SK-MEL-5 (cell line): ENCODE measurements around the gene SPP1. TPM values are rescaled to one million over a fixed set of nuclear protein-coding genes. Genes with fewer than 3 reads are reported as not detected.

Experiments used
- DNase-seq: peaks from one replicate; pipeline ENCODE4 v3.0.0-alpha.2; 2016; ENCODE audit warnings: low read depth, low spot score
- in situ Hi-C: cut with HindIII; loops from 2 replicates; pipeline ENCODE4 v1.10.0; 2016; ENCODE audit warnings: low sequenced_read_pairs, high pct_unique_total_duplicates, low pct_unique_long_range_greater_than_20kb
- total RNA-seq: library from RNA; depleted of rRNA; stranded (reverse); fragments of >200 nt; shearing (Covaris generic); gene quantifications from 2 replicates; pipeline ENCODE4 v1.2.3, GENCODE V29; 2014

Gene SPP1
- total RNA-seq, 1 experiment from 2014 or later, result 1,422 TPM

DNA sequence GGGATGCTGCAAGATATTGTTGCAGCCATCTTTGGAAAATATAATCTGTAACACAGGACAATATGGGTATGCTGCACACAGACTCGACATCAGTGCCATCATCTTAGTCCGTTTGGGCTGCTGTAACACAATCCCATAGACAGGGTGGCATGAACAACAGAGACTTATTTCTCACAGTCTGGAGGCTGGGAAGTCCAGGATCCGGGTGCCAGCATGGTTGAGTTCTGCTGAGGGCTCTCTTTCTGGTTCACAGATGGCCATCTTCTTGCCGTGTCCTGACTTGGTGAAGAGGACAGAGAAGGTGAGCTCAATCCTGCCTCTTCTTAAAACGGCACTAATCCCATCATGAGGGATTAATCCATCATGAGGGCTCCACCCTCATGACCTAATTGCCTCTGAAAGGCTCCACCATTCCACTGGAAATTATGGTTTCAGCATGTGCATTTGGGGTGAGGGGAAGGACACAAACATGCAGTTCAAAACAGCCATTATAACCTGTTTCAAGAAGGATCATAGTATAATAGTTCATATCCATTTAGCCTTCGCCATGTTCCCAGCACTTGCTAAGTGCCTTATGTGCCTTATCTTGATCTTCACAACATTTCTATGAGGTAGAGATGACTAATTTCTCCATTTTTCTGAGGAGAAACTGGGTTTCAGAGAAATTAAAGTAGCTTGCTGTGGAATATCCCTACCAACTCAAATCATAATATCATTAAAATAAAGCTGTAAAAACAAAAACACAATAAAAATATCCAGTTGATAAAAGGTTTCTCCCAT is 27.9 kb upstream of the SPP1 start:
- DNase-seq, result no peak
- in situ Hi-C loops, result no loop called here

DNA sequence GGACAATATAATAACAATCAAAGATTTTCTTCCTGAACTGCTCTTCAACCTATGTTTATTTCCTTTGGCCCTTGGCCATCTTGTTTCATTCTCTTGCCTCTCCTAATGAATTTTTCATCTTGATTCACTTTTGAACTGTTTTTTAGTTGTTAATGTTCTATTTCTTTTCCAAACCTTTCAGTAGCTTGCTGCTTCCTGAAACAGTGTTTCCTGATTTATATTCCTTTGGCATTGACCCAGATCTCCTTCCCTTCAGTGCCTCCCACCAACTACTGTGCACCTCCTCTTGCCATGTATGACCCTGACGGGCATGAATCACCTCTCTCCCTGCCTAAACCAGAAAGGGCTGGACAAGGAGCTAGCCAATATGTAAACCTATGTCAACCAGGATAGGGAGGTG is 25.6 kb upstream of the SPP1 start:
- in situ Hi-C loops, result loop anchor here (25.0 kb wide), 1 partner anchor 88 kb away; no protein-coding TSS in a partner anchor
- no peak for DNase-seq

DNA sequence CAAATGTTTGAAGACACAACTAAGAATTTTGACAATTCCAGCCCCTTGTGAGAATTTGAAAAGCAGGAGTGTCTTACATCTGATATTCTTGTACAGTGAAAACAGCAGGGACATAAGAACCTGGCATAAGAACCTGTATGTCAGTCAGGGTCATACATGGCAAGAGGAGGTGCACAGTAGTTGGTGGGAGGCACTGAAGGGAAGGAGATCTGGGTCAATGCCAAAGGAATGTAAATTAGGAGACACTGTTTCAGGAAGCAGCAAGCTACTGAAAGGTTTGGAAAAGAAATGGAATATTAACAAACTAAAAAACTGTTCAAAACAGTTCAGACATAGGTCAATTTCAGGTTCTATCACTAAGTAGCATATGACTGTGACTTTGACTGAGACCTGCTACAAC is 25.0 kb upstream of the SPP1 start:
- in situ Hi-C loops, result loop anchor here (25.0 kb wide), 1 partner anchor 88 kb away; no protein-coding TSS in a partner anchor
- DNase-seq, result no peak

DNA sequence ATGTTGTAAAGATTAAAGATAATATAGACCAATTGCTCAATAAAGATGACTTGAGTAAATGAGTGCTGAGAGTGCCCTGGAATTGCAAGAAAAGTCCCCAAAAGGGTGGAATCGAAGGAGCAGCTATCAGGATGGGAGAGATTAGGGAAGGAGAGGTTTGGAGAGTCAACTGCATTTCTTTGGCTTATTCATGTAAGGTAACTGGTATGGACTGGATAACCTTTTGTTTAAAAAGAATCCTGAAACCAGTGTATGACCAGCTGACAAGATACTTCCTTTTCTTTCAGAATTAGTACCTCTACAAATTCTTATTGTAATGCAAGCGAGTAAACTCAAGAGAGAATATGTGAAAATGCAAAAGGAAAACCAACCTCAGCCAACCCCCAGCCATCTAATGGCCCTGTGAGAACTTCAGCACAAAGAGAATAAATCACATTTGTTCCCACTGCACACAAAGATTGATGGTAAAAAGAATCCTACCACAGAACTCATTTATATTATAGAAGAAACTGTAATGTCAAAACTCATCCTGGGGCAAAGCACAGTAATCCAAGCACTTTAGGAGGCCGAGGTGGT is 24.5 kb upstream of the SPP1 start:
- in situ Hi-C loops, result loop anchor here (25.0 kb wide), 1 partner anchor 89 kb away; no protein-coding TSS in a partner anchor
- no peak for DNase-seq

DNA sequence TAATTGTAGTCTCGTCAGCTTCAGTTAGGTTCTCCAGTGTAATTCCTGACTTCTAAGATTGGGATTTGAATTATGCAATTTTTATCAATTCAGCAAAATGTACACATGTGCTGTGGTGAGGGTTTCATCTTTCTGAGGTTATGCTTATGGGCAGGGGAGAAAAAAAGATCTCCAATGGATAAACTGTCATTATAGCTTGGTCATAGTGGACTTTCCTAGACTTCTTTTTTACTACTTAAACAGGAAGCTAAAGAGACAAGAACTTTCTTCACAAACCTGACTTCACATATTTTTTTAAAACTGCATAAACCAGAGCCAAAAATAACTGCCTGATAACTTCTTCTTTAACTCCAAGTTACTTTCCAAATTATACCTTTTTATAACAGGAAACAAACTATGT is 21.7 kb upstream of the SPP1 start:
- in situ Hi-C loops, result loop anchor here (25.0 kb wide), 1 partner anchor 92 kb away; no protein-coding TSS in a partner anchor

DNA sequence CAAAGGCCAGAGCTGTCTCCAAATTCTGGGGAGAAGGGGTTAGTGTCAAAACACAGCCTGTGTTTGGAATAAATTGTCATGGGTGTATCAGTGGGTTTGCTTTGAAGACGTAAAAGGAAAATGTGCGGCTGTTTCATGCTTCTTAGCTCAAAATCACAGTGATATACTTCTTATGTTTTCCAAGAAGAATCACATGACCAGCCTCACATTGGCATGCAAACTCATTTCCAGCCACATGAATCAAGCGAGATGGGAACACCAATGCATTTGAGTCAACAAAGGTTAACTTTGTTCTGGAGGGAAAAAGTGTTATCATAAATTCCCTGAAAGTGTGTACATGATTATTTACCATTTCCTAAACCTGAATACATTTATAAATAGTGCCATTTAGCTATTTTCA is 19.0 kb upstream of the SPP1 start:
- in situ Hi-C loops, result loop anchor here (25.0 kb wide), 1 partner anchor 94 kb away; no protein-coding TSS in a partner anchor
- peak; percentile 59 for DNase-seq

More for the DNA sequence above, 21.7 kb upstream of the SPP1 start:
- no peak for DNase-seq

DNA sequence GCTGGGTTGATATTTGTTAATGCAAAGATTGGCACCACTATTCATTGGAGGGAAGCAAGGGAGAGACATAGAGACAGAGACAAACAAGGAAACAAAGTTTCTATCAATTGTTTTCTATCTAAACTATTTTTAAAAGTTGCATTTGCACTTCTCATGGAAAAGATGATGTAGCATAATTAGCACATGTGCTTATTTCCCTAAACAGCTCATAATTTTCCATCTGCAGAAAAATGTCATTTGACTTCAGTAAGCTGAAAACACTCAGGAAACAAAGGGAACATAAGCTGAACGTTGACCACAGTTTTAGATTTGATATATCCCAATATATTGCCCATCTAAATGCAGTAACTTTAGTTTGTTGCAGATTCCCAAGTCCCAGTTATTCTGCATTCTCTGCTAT is 18.5 kb upstream of the SPP1 start:
- no peak for DNase-seq
- in situ Hi-C loops, result loop anchor here (25.0 kb wide), 1 partner anchor 95 kb away; no protein-coding TSS in a partner anchor

DNA sequence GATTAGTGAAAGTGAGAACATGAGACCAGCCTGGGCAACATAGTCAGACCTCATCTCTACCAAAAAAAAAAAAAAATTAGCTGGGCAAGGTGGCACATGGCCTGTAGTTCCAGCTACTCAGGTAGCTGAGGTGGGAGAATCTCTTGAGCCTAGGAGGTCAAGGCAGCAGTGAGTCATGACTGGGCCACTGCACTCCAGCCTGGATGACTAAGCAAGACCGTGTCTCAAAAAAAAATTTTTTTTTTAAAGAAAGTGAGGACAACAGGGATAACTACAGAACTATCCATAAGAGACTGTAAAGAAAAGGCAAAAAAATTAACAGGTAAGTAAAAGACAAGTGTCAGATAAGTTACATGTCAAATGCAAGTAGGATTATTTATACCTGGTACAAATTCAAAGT is 13.5 kb upstream of the SPP1 start:
- in situ Hi-C loops, result loop anchor here (25.0 kb wide), 1 partner anchor 100 kb away; no protein-coding TSS in a partner anchor
- no peak for DNase-seq

DNA sequence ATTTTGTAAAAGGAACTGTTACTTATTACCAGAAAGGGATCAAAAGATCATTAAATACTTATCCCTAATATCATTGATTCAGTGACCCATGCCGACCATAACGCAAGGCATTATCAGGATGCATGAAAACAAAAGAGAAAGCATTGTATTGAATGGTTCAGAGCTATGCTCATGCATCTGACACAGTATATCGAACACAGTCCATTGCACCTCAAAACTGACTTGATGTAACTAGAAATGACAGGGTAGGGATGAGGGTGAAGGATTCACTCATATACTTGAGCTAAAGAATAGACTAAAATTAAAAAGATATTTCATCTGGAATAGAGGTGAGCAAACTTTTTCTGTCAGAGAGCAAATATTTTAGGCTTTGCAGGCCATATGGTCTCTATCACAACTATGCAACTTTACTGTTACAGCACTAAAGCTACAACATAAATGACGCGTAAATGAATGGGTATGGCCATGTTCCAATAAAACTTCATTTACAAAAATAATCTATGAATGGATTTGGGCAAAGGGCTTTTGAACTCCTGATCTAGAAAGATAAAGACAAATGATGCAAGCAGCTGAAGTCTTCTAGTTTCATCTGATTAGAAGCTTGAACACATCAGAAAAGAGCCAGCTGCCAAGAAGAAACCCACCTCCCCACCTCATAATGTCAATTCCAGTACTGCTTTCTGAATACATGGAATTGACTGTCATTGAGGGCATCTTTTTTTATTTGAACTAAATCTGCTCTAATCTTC is 12.9 kb upstream of the SPP1 start:
- in situ Hi-C loops, result loop anchor here (25.0 kb wide), 1 partner anchor 100 kb away; no protein-coding TSS in a partner anchor
- DNase-seq, result no peak

DNA sequence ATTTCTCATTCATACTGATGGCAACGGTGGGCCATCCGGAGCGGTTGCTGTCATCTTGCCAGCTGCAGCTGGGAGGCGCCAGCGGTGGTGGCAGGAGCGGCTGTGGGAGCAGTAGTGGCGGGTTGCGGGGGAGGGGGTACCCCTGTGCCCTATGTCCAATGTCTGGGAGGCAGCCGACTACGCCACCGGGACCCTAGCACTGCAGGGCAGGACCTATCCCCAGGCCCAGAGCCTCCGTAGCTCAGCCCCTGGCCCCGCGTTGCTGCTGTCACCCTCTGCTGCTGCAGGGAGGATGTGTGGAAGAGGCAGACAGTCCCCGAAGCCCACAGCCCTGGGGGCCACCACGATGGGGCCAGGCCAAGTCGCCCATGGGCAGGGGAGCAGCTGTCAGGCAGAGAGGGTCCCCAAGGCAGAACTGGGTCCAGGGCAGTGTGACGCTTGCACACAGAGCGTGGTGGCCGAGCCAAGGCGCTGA is 10.0 kb upstream of the SPP1 start:
- in situ Hi-C loops, result loop anchor here (25.0 kb wide), 1 partner anchor 103 kb away; no protein-coding TSS in a partner anchor
- DNase-seq, result no peak

DNA sequence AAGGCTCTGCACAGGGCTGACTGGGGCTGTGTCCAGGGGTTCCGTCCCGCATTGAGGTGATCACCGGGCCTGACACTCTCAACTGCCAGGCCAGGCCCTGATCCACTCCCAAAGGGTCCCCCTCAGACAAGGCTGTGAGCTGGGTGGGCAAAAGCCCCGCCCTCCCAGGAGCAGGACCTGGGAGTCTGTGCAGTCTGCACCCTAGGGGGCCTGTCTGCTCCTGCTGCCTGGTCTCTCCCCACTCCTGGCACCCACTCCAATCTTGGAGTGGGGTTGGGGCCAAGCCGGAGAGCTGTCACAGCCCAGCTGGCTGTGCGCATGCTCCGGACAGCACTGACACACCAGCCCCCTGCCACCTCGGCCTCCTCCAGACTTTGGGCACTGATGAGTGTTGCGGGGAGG is 9.4 kb upstream of the SPP1 start:
- in situ Hi-C loops, result loop anchor here (25.0 kb wide), 1 partner anchor 104 kb away; no protein-coding TSS in a partner anchor
- no peak for DNase-seq

DNA sequence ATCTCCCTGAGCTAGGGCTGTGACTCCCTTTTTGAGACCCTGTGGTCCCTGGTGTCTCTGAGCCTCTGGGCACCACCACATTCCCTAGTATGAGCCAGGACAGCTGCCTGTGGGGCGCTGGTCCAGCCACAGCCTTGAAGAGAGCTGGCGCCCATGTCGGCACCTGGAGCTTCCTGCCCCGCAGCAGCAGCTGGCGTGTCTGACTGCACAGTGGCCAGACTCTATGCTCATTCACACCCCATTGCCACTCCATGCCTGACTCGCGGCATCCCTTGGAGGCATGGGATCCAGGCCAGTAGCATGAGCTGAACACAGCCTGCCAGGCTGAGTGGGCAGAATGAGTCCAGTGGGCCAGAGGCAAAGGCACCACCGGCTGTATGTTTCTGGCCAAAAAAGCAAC is 8.3 kb upstream of the SPP1 start:
- in situ Hi-C loops, result loop anchor here (25.0 kb wide), 1 partner anchor 105 kb away; no protein-coding TSS in a partner anchor
- no peak for DNase-seq

DNA sequence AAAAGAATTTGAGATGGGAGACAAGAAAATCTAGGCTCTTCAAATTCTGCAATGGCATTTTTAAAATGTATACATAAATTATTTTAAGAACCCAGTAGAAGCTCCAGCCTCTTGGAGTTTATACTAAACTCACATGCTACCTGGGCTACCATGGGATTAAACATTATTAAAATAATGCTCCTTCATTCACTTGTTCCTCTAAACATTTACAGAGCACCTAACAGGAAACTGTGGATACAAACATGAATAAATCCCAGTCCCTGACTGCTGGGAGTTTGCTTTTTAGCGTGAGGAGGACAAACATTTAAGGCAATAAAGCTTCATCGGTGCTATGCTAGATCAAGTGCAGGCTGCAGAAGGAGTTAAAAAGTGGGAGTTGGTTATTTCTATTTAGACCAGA is 5.4 kb upstream of the SPP1 start:
- in situ Hi-C loops, result loop anchor here (25.0 kb wide), 1 partner anchor 108 kb away; no protein-coding TSS in a partner anchor
- DNase-seq, result no peak

DNA sequence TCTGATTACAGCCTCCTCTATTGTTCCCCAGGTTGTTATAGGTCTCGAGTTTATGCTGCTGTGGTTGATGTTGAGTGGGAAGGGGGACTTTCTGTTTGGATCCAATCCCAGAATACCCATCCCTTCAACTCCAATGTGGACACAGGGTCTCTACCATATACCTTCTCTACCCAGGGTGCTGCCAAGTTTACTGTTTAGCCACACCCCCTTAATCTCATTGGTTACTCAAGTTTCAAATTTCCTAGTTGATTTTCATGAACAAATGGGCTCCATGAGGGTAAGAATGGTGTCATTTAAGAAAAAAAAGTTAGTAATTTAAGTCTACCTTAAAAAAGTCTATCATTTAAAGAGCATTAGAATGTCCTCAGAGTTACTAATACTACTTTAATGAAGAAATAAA is 3.6 kb upstream of the SPP1 start:
- no peak for DNase-seq
- in situ Hi-C loops, result loop anchor here (25.0 kb wide), 1 partner anchor 110 kb away; no protein-coding TSS in a partner anchor

DNA sequence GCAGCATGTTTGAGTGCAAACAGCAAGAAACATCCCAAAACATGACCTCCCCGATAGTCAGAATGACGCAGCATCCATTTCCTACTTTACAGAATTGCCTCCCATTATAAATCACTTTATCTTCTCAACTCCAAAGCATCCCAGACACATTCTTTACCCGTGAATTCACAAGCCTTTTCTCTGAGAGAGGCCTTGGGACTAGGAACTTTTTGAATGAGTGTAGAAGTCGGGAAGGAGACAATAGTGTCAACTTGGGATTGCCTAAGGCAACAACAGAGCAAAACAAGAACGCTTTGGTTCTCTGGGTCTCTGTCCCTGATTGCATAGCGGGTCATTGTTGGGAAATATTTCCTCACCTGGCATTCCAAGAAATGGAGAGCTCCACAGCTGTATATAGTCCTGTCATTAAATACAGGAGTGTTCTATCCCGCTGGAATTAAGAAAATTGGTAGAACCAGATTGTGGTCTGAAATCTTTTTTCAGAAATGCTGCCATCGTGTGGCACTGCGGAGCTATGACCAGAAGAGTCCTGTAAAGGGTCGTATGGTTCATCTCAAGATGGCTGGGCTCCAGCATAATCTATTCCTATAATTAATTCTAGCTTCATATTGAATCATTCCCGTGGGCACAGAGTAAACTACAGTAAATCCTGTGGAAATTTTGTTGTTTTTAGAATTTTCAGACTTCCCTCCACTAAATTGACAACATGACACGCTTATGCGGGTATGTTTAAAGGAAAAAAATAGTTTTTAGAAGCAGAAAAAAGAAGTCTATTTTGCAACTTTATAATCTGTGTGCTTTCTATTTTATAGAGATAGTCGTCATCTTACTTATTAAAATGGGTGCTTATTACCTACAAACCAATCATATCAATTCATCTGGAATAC is 2.0 kb upstream of the SPP1 start:
- in situ Hi-C loops, result loop anchor here (25.0 kb wide), 1 partner anchor 111 kb away; no protein-coding TSS in a partner anchor
- DNase-seq, result peak; percentile 85

DNA sequence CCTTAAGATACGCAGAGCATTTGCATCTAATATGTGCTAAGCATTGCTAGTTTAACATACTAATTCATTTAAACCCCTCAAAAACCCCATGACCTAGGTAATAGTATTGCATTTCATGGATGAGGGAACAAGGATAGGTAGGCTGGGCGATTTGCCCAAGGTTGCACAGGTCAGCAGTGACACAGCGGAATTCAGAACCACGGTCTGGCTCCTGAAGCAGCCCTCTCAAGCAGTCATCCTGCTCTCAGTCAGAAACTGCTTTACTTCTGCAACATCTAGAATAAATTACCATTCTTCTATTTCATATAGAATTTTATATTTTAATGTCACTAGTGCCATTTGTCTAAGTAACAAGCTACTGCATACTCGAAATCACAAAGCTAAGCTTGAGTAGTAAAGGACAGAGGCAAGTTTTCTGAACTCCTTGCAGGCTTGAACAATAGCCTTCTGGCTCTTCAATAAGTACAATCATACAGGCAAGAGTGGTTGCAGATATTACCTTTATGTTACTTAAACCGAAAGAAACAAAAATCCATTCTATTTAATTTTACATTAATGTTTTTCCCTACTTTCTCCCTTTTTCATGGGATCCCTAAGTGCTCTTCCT is 555 bp upstream of the SPP1 start:
- in situ Hi-C loops, result loop anchor here (25.0 kb wide), 1 partner anchor 113 kb away; no protein-coding TSS in a partner anchor

More for the DNA sequence above, 555 bp upstream of the SPP1 start:
- no peak for DNase-seq
